ENCODE data around the gene SMCO2.

The SMCO2 gene

GRCh38 chr12:27469176-27469736 is 22.7 kb downstream of the SMCO2 start:
- H3K4me3 Mint-ChIP-seq, result no peak overlapping the region
- H3K4me1 Mint-ChIP-seq, result peaks cover 20% of the 10 kb centered on the region
- no peak overlapping the region for H3K27ac Mint-ChIP-seq
- H3K9me3 Mint-ChIP-seq, result no peaks in the 10 kb centered on the region
- no peaks in the 10 kb centered on the region for H3K27me3 Mint-ChIP-seq
- no peaks in the 10 kb centered on the region for H3K36me3 Mint-ChIP-seq

DNA sequence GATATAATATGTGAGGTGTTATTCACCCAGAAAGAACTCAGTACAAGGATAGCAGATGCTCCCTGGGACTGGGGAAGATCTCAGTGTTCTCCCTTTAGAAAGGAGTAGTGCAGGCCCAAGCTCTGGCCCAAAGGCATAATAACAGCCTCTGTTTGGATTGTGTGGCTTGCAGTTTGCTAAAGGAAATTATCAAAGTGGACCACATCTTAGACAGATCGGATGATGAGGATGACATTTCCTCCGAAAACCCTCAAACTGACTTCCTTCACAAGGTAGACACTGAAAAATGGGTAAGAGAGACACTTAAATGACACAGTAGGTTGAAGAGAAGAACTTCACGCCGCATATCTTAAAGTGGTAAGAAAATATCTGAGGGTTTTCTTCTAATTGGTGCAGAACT is 26.1 kb downstream of the SMCO2 start:
- peaks cover 26% of the 10 kb centered on the region for H3K9me3 Mint-ChIP-seq
- peaks cover 7% of the 10 kb centered on the region for H3K36me3 Mint-ChIP-seq
- H3K4me3 Mint-ChIP-seq, result no peak overlapping the region
- H3K27me3 Mint-ChIP-seq, result no peaks in the 10 kb centered on the region
- peaks cover 20% of the 10 kb centered on the region for H3K4me1 Mint-ChIP-seq
- no peak overlapping the region for H3K27ac Mint-ChIP-seq

DNA sequence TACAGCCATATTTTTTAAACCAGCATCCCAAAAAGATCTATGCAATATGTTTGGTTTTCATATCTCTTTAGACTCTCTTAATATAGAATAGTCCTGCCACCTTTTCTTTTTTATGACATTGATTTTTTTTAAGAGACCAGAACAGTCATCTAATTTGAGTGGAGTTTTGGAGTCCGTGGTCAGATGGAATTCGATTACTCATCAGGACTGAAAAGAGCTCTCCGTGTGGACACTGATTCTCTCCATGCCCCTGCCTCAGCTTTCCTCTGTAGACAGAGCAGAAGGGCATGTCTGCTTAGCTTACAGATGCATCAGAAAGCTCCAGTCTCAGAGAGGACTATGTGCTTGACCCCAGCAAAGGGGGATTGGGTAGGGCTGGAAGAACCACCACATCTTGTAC is 27.8 kb downstream of the SMCO2 start:
- Mint-ChIP-seq H3K27me3 (no peaks in the 10 kb centered on the region), H3K27ac (no peak overlapping the region), H3K36me3 (peaks cover 7% of the 10 kb centered on the region), H3K9me3 (peaks cover 35% of the 10 kb centered on the region), H3K4me3 (no peak overlapping the region), H3K4me1 (peaks cover 18% of the 10 kb centered on the region)

- Mint-ChIP-seq H3K36me3 (peaks cover 8% of the 10 kb centered on the region), H3K4me3 (no peak overlapping the region), H3K27me3 (no peaks in the 10 kb centered on the region), H3K27ac (no peak overlapping the region), H3K9me3 (peaks cover 39% of the 10 kb centered on the region), H3K4me1 (peaks cover 15% of the 10 kb centered on the region)
Measured at GRCh38 chr12:27477049-27477448, 30.5 kb downstream of the SMCO2 start.

- Mint-ChIP-seq H3K9me3 (peaks cover 39% of the 10 kb centered on the region), H3K27ac (no peak overlapping the region), H3K27me3 (no peaks in the 10 kb centered on the region), H3K4me1 (no peaks in the 10 kb centered on the region), H3K4me3 (no peak overlapping the region), H3K36me3 (peaks cover 8% of the 10 kb centered on the region)
Measured at GRCh38 chr12:27478949-27479348, 32.4 kb downstream of the SMCO2 start.

DNA sequence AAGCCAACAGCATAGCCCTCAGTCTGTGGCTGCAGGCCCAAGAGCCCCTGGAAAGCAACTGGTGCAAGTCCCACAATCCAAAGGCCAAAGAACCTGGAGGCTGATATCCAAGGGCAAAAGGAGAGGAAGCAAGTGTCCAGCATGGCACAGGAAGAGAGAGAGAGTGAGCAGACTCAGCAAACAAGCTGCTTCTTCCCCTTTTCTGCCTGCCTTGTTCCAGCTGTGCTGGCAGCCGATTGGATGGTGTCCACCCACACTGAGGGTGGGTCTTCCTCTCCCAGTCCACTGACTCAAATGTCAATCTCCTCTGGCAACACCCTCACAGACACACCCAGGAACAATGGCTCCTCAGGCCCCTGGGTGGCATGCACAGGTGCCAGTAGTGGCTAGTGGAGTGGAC is 33.5 kb downstream of the SMCO2 start:
- peaks cover 35% of the 10 kb centered on the region for H3K9me3 Mint-ChIP-seq
- no peaks in the 10 kb centered on the region for H3K4me1 Mint-ChIP-seq
- H3K27me3 Mint-ChIP-seq, result no peaks in the 10 kb centered on the region
- peaks cover 8% of the 10 kb centered on the region for H3K36me3 Mint-ChIP-seq
- no peak overlapping the region for H3K27ac Mint-ChIP-seq
- no peak overlapping the region for H3K4me3 Mint-ChIP-seq

DNA sequence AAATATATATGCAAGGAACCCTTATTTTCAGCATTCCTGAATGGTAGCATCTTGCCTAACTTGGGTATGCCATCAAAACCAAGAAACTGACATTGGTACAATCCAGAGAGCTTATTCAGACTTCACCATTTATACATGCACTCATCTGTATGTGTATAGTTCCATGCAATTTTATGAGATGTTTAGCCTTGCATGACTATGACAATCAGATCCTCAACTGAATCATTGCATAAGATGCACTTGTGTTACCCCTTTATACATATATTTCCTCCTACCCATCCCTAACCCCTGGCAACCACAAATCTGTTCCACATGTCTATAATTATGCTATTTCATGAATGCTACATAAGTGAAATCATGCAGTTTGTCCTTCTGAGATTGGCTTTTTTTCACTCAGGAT is 40.4 kb downstream of the SMCO2 start:
- Mint-ChIP-seq H3K4me3 (no peak overlapping the region), H3K9me3 (no peaks in the 10 kb centered on the region), H3K27ac (no peak overlapping the region), H3K4me1 (no peaks in the 10 kb centered on the region), H3K27me3 (peaks cover 1% of the 10 kb centered on the region), H3K36me3 (peaks cover 2% of the 10 kb centered on the region)

- no peak overlapping the region for H3K27ac Mint-ChIP-seq
Measured at GRCh38 chr12:27488479-27488878, 41.9 kb downstream of the SMCO2 start.

GRCh38 chr12:27491226-27491625 is 44.7 kb downstream of the SMCO2 start:
- no peak overlapping the region for H3K4me3 Mint-ChIP-seq
- H3K27ac Mint-ChIP-seq, result no peak overlapping the region
- no peaks in the 10 kb centered on the region for H3K9me3 Mint-ChIP-seq
- H3K4me1 Mint-ChIP-seq, result no peaks in the 10 kb centered on the region
- H3K27me3 Mint-ChIP-seq, result peaks cover 3% of the 10 kb centered on the region
- peaks cover 2% of the 10 kb centered on the region for H3K36me3 Mint-ChIP-seq

More at GRCh38 chr12:27488479-27488878, 41.9 kb downstream of the SMCO2 start:
- peaks cover 3% of the 10 kb centered on the region for H3K27me3 Mint-ChIP-seq
- peaks cover 2% of the 10 kb centered on the region for H3K36me3 Mint-ChIP-seq
- no peak overlapping the region for H3K4me3 Mint-ChIP-seq
- H3K4me1 Mint-ChIP-seq, result no peaks in the 10 kb centered on the region
- H3K9me3 Mint-ChIP-seq, result no peaks in the 10 kb centered on the region

DNA sequence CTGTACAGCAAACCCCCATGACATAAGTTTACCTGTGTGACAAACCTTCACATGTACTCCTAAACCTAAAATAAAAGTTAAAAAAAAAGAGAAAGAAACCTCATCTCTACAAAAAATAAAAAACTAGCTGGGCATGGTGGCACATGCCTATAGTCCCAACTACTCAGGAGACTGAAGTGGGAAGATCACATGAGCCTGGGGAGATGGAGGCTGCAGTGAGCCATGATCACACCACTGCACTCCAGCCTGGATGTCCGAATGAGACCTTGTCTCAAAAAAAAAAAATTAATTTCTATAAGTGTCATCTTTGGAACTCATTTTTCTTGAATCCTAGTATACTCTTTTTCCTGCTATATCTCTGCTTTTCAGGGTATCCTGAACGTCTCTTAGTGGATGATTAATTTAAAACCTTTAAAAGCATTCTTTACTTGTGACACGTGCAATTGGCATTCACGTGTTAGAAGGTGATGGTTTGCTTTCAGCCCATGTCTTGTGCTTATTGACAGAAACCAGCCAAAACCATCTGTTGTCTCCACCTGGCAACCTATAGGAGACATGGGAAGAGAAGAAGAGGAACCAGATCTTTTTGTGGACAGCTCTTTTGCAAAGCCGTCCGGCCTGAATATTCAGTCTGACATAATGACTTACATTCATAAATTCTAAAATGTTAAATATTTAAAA is 46.9 kb downstream of the SMCO2 start:
- peaks cover 8% of the 10 kb centered on the region for H3K4me1 Mint-ChIP-seq
- H3K27me3 Mint-ChIP-seq, result peaks cover 5% of the 10 kb centered on the region
- H3K9me3 Mint-ChIP-seq, result no peaks in the 10 kb centered on the region
- no peak overlapping the region for H3K4me3 Mint-ChIP-seq
- H3K27ac Mint-ChIP-seq, result no peak overlapping the region
- peaks cover 1% of the 10 kb centered on the region for H3K36me3 Mint-ChIP-seq

DNA sequence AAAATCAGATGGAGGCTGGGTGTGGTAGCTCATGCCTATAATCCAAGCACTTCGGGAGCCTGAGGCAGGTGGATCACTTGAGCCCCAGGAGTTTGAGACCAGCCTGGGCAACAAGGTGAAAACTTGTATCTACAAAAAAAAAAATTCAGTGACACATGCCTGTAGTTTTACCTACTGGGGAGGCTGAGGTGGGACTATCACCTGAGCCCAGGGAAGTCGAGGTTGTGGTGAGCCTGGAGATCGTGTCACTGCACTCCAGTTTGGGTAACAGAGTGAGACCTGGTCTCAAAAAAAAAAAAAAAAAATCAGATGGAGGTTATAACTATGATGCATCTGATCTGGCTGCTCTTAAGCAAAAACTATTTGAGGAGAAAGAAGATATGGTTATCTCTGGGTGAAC is 50.9 kb downstream of the SMCO2 start:
- H3K36me3 Mint-ChIP-seq, result peaks cover 1% of the 10 kb centered on the region
- H3K27ac Mint-ChIP-seq, result no peak overlapping the region
- H3K4me3 Mint-ChIP-seq, result no peak overlapping the region
- no peaks in the 10 kb centered on the region for H3K9me3 Mint-ChIP-seq
- peaks cover 4% of the 10 kb centered on the region for H3K27me3 Mint-ChIP-seq
- H3K4me1 Mint-ChIP-seq, result peaks cover 20% of the 10 kb centered on the region

- H3K36me3 Mint-ChIP-seq, result peaks cover 1% of the 10 kb centered on the region
- H3K27ac Mint-ChIP-seq, result no peak overlapping the region
- H3K4me3 Mint-ChIP-seq, result no peak overlapping the region
- H3K27me3 Mint-ChIP-seq, result peaks cover 4% of the 10 kb centered on the region
- H3K9me3 Mint-ChIP-seq, result no peaks in the 10 kb centered on the region
- peaks cover 21% of the 10 kb centered on the region for H3K4me1 Mint-ChIP-seq
Measured at GRCh38 chr12:27498149-27498548, 51.6 kb downstream of the SMCO2 start.

DNA sequence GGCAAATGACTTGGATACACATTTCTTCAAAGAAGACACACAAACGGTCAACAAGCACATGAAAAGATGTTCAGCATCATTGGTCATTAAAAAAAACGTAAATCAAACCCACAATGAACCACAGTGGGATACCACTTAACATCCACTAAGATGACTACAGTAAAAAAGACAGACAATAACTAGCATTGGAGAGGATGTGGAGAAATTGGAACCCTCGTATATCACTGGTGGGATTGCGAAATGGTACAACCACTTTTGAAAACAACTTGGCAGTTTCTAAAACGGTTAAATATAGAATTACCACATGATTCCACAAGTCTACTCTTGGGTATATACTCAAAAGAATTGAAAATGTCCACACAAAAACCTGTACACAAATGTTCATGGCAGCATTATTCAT is 52.2 kb downstream of the SMCO2 start:
- H3K9me3 Mint-ChIP-seq, result no peaks in the 10 kb centered on the region
- no peak overlapping the region for H3K4me3 Mint-ChIP-seq
- H3K27ac Mint-ChIP-seq, result no peak overlapping the region
- peaks cover 21% of the 10 kb centered on the region for H3K4me1 Mint-ChIP-seq
- H3K36me3 Mint-ChIP-seq, result peaks cover 1% of the 10 kb centered on the region
- H3K27me3 Mint-ChIP-seq, result peaks cover 4% of the 10 kb centered on the region

DNA sequence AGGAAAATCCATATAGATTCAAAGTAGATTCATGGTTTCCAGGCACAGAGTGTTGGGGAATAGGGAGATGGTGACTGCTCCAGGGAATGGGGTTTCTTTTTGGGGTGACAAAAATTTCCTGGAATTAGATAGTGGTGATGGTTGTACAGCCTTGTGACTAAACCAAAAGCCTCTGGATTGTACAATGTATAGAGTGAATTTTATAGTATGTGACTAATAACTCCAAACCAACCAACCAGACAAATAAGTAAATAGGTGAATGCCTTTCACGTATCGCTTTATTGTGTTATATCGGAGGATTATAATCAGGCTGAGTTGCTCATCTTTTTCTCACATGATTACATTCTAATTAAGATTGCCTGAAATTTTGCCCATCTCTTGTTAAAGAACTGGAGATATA is 52.8 kb downstream of the SMCO2 start:
- H3K27me3 Mint-ChIP-seq, result peaks cover 6% of the 10 kb centered on the region
- H3K9me3 Mint-ChIP-seq, result no peaks in the 10 kb centered on the region

DNA sequence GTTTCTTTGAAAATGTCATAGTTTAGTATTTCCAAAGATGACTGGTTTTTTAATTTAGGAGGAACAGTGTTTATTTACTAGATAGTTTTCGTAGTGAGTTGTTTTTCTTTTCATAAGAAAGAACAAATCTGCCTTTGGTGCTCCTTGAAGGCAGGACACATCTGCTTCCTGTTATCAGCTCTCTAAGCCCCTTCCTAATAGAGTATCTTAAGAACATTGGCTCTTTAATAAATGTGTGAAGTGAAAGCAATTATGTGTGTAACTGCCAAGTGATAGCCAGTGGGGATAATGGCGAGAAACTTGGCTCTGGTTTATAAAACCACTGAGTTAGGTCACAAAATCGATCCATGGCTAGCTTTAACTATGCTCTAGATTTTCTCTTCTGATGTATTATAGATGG is 54.0 kb downstream of the SMCO2 start:
- Mint-ChIP-seq H3K4me3 (no peak overlapping the region), H3K27me3 (peaks cover 6% of the 10 kb centered on the region), H3K27ac (no peak overlapping the region), H3K4me1 (peaks cover 21% of the 10 kb centered on the region), H3K9me3 (no peaks in the 10 kb centered on the region), H3K36me3 (peaks cover 4% of the 10 kb centered on the region)

More for the DNA sequence above, 52.8 kb downstream of the SMCO2 start:
- Mint-ChIP-seq H3K4me1 (peaks cover 21% of the 10 kb centered on the region), H3K27ac (no peak overlapping the region), H3K36me3 (peaks cover 4% of the 10 kb centered on the region), H3K4me3 (no peak overlapping the region)

DNA sequence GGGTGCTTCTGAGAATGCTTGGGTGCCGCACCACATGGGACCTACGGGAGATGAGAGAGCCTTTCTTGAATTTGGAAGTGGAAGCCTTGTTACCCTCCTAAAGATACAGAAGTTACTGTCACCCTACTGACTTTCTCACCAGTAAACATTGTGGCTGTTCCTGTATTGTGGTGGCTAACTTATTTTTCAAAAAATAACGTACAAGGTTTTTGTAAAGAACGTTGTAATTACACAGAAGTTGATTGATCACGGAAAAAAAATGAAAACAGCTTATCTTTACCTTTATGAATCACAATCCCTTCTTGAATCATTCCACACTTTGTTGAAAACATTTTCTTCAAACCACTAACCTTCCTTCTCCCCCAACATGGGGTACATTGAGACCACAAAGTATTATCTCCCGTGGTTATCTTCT is 55.5 kb downstream of the SMCO2 start:
- peak overlapping the region; percentile 12 for H3K4me3 Mint-ChIP-seq
- peaks cover 21% of the 10 kb centered on the region for H3K4me1 Mint-ChIP-seq
- H3K27me3 Mint-ChIP-seq, result peaks cover 3% of the 10 kb centered on the region
- peak overlapping the region; percentile 42 for H3K27ac Mint-ChIP-seq
- no peaks in the 10 kb centered on the region for H3K9me3 Mint-ChIP-seq
- peaks cover 4% of the 10 kb centered on the region for H3K36me3 Mint-ChIP-seq

DNA sequence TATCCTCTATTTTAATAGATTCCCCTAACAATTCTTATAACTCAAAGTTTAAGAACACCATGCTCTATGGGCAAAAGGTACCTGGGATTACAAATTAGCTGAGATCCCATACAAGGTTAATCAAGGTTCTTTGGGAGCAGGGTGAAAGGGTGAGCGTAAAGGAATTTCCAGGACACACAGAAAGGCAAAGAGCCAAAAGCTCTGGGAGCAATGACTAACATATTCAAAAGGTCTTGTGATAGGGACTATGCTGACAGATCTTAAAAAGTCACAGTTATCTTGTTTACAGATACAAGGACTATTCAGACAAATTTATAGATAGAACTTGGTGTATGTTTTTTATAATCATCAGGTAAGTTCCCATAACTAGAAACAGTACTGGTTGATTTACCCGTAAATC is 58.0 kb downstream of the SMCO2 start:
- Mint-ChIP-seq H3K27me3 (peaks cover 2% of the 10 kb centered on the region), H3K4me1 (peaks cover 12% of the 10 kb centered on the region), H3K27ac (peak overlapping the region; percentile 63), H3K36me3 (peaks cover 2% of the 10 kb centered on the region), H3K4me3 (no peak overlapping the region), H3K9me3 (no peaks in the 10 kb centered on the region)

All from activated naive CD4-positive, alpha-beta T cell treated with anti-CD3 and anti-CD28 coated beads, Interleukin-2, amount 50 U/mL, for 24 hours (primary cell).